ENCODE results near the gene FHAD1.
"Not testable (repeated sequence)": the region's sequence is repeated elsewhere in the genome, so short reads cannot be mapped to it uniquely, and the experiment has no call there.

FHAD1 gene

GRCh38 chr1:15305468-15305770 lies 58.4 kb downstream of the FHAD1 start:
- no peak for DNase-seq (ENCODE audit: low read depth, low spot score)

GRCh38 chr1:15306352-15306751 lies 59.3 kb downstream of the FHAD1 start:
- not testable (repeated sequence) for DNase-seq (ENCODE audit: low read depth, low spot score)

DNA sequence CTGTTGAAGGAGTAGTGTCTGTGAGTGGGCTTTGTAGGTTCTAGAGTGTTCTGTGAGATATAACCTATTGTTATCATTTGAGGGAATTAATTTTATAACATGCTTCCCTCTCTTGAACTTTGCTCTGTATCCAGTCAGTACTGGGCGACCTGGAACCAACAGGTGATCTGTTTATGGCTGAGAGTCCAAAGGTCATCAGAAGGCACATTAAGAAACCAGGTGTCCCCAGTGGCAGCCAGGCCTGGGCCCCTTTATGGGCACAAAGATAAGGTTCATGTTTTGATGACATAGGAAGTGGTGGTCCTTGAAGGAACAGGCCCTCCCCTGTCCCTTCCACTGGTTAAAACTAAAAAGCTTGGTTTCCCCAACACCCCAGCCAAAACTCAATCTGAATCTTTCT lies 61.1 kb downstream of the FHAD1 start:
- DNase-seq (ENCODE audit: low read depth, low spot score), result no peak

- no peak for DNase-seq (ENCODE audit: low read depth, low spot score)
These were observed 61.6 kb downstream of the FHAD1 start for GRCh38 chr1:15308621-15309027.

GRCh38 chr1:15309687-15310086 lies 62.7 kb downstream of the FHAD1 start:
- no peak for DNase-seq (ENCODE audit: low read depth, low spot score)

GRCh38 chr1:15310544-15310943 lies 63.5 kb downstream of the FHAD1 start:
- no peak for DNase-seq (ENCODE audit: low read depth, low spot score)

GRCh38 chr1:15311122-15311822 lies 64.2 kb downstream of the FHAD1 start:
- DNase-seq (ENCODE audit: low read depth, low spot score), result no peak

GRCh38 chr1:15311880-15312279 lies 64.9 kb downstream of the FHAD1 start:
- DNase-seq (ENCODE audit: low read depth, low spot score), result no peak

DNA sequence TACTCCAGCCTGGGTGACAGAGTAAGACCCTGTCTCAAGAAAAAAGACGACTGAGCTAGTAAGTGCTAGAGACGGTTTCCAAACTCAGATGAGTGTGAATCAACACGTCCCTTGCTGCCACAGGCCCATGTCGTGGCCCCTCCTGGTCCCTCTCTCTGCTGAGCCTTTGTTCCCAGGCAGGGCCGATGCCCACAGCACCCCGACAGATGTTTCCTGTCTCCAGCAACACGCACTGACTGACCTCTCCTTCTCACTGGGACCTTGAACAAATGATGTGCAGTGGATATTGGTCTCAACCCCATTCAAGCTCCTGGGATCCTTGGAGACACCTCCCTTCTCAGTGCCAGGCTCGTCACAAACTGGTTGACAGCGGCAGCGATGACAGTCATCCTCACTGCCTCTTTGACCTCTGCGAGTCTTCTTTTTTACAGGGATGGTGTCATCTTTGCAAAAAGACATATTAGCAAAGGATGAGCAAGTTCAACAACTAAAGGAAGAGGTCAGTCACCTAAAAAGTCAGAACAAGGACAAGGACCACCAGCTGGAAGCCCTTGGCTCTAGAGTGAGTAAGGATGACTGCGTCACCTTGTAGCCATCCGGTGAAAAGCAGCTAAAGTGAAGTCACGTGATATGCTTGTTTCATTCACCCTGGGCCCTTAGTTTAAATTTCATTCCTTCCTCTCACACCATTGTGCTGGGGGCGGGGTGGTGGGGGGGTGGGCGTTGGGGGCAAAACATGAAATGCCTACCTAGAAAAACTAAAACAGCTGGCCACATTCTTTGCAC lies 65.8 kb downstream of the FHAD1 start:
- DNase-seq (ENCODE audit: low read depth, low spot score), result no peak

DNA sequence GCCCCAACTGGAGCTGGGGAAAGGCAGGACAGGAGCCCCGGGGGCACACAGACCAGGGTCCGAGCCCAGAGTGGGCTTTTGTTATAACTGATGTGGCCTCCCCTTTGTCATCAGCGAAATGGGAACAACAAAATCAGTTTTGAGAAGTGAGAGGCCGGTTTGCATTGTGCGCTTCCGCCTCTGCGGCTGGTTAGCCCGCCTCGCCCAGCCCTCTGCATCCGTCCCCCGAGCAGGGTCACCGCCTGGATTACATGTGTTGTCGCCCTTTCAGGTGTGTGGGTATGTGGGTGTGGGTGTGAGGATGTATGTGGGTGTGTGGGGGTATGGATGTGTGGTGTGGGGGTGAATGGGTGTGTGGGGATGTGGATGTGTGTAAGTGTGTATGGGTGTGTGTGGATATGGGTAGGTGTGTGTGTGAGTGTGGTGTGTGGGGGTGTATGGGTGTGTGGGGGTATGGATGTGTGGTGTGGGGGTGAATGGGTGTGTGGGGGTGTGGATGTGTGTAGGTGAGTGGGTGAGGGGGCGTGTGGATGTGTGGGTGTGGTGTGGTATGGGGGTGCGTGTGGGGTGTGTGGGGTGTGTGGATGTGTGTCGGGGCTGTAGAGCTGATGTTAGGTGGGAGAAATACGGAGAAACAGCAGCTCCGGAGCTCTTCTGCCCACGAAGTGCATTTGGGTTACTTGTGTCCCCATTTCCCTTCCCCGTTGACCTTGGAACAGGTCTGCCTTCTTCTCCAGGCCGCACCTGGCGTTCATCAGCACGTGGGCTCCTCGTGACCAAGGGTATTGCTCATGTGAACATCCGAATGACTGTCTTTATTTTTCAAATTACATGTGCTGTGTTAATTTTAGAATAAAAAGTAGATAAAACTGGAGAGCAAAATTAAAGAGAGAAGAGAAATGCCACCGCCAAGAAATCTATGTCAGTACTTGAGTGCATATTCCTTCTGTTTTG lies 67.6 kb downstream of the FHAD1 start:
- DNase-seq (ENCODE audit: low read depth, low spot score), result no peak

DNA sequence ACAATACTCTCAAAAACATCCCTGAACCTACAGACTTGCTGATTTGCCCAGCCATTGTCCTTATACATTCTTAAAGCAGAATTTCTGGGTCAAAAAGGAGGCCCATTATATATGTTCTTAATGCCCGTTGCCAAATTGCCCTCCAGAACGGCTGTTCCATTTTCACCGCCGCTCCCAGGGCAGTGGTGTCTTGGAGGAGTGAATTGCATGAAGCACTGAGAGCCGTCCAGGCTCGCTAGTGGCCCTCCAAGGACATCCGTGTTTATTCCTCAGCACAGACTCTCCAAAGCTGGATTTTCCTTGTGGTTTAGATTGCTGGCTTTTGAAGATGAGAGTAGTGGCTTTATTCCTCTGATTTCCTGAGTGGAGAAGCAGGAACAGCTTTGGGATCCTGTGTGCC lies 68.8 kb downstream of the FHAD1 start:
- DNase-seq (ENCODE audit: low read depth, low spot score), result no peak

DNA sequence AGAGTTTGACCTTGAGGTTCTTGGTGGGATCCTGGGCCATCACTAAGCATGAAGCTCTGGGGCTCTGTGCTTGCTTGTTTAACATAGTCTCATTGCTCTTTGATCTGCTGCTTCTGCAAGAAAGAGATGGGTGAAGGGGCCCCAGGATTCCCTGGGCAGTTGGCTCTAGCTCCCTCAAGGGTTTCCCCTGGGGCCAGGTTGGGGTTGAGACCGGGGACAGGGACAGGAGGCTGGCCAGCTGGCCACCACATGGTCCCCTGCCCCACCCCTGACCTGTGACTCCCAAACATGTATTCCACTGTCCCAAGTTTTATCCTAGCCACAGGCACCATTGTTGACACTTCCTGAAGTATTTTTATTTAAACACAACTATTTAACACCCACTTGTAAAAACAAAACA lies 69.5 kb downstream of the FHAD1 start:
- DNase-seq (ENCODE audit: low read depth, low spot score), result no peak

DNA sequence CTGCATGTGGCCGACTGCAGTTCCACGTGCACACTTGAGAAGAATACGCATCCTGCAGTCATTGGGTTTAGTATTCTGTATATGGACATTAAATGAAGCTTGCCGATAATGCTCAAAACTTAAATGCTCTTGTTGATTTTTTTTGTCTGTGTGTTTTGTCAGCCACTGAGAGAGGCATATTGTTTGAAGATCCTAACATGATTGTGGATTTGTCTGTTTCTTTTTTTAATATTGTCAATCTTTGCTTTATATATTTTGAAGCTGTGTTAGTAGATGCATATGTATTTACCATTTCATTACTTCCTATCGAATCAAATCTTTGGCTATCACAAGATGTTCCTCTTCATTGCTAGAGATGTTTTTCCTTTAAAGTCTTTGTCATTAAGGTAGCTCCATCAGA lies 73.2 kb downstream of the FHAD1 start:
- no peak for DNase-seq (ENCODE audit: low read depth, low spot score)

- no peak for DNase-seq (ENCODE audit: low read depth, low spot score)
These were observed 74.6 kb downstream of the FHAD1 start for GRCh38 chr1:15321601-15322000.

- no peak for DNase-seq (ENCODE audit: low read depth, low spot score)
These were observed 75.8 kb downstream of the FHAD1 start for GRCh38 chr1:15322648-15323350.

DNA sequence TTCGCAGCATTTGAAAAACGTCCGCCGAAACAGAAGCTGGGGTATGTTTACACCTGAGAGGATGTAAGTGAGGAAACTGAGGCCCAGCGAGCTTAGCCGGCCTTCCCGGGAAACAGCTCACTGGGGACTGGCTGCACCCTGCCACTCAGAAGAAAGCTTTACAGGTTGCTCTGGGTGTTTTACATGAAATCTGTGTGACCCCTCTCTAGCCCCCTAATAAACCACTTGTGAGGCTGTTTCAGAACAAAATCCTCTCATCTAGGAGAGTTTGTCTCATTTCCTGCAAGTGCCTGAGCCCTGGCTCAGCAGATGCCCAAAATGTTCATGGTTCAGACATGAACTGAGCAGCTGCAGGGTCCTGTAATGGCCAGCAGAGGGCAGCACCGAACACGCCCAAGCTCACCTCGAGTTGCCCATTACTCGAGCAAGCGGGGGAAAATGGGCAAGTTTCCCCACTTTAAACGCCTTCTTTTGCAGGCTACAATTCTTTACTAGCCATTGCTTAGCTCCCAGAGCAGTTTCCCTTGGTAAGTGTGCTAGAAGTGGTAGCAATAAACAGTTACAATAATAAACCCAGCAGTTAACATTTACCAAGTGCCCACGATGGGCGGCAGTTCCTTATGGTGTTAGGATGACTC lies 76.4 kb downstream of the FHAD1 start:
- DNase-seq (ENCODE audit: low read depth, low spot score), result peak; percentile 38

DNA sequence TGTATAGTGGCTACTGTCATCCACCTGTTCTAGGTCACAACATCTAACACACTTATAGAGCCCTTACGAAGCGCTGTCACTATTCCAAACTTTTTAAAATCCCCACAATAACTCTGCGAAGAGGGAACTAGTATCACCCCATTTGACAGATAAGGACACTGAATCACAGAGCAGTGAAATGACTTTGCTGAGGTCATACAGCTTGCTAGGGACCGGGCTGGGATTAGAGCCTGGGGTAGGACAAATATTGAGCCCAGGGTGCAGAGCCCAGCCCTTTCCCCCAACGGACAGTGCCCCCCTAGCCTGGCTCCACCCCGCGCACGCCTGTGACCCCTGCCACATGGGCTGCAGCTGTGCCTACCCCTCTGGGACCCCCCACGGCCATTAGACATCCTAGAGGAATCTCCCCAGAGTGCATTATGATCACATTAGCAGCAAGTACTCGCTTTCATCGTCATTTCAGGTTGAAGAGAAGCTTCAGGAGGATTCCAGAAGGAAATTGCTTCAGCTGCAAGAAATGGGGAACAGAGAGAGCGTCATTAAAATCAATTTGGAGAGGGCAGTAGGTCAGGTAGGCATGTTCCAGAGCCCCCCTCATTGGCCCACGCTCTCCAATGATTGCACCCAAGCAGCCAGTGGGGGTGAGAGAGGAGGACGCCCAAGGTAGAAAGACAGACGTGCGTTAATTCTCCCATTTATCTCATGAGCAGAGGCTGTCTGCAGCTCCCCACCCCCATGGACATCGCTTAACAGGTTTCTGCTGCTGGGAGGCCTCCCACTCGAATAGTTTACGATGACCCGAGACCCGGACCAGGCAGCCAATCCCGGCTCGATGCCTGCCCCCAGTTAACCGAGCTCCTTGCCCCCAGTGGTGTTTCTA lies 77.2 kb downstream of the FHAD1 start:
- no peak for DNase-seq (ENCODE audit: low read depth, low spot score)

GRCh38 chr1:15324869-15325335 lies 77.9 kb downstream of the FHAD1 start:
- no peak for DNase-seq (ENCODE audit: low read depth, low spot score)

- DNase-seq (ENCODE audit: low read depth, low spot score), result no peak
These were observed 78.5 kb downstream of the FHAD1 start for GRCh38 chr1:15325375-15326085.
